SIG-M5 (cell line): ENCODE results near the gene TEAD4.

Experiments
- DNase-seq: peaks from one replicate; lab custom pipeline; 2025; lab: John Stamatoyannopoulos, UW

Gene TEAD4

GRCh38 chr12:2960996-2961616 lies 1.9 kb downstream of the TEAD4 start:
- DNase-seq = no peak

GRCh38 chr12:2961705-2962104 lies 2.5 kb downstream of the TEAD4 start:
- no peak for DNase-seq

GRCh38 chr12:2963154-2963759 lies 4.1 kb downstream of the TEAD4 start:
- no peak for DNase-seq

DNA sequence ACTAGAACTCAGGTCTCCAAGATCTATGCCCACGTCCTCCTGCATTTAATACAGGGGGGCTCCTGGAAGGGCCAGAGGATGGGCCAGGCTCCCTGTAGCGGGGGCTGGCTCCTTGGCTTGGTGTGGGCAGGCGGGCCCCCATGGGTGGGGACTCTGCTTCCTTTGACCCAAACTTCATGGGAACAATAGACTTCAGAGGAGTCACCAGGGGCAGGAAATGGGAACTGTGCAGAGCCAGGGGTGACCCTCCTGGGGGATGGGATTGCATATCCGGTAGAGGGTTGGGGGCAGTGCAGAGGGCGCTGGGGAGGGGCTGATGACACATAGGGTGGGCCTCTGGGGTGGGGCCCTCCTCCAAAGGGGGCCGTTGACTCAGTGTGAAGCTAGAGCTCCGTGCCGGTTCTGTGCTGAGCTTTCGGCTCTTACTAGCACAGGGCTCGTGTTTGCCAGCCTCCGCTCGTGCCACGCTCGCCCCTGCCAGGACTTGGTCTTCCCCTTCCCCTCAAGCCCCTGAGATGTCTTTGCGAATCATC lies 4.6 kb downstream of the TEAD4 start:
- DNase-seq = no peak

GRCh38 chr12:2967651-2968050 lies 8.5 kb downstream of the TEAD4 start:
- DNase-seq = no peak

DNA sequence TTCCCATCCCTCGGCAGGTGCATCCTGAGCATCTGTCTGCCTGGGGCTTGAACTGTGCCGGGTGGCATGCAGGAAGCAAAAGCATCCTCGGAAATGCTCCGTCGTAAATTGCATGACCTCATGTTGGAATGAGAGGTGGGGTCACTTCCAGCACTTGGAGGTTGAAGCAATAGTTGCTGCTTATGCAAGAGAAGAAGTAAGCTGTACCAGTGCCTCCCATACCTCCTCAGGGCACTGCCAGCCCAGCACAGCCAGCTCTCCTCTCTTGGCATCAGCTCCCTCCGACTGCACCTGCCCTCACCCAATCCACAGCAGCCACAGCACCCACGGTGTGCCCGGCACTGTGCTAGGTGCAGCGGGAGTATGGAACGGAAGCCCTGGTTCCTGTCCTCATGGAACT lies 11.5 kb downstream of the TEAD4 start:
- DNase-seq = no peak

DNA sequence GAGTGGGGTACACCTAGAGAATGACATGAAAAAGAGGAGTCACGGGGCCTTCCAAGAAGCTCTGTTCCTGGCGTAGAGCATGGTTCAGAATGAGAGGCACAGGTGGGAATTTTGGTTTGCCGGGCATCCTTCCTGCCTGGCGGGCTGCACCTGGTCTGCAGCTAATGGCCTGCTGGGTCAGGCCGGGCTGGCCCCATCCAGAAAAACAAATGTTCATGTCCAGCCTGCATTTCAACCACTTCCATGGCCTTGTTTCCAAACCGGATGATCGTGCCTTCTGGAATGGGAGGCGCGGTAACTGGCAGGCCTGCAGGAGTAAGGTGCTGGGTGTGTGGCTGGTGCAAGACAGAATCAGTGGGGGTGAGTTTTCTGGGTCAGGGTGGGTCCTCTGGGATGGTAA lies 14.4 kb downstream of the TEAD4 start:
- no peak for DNase-seq

DNA sequence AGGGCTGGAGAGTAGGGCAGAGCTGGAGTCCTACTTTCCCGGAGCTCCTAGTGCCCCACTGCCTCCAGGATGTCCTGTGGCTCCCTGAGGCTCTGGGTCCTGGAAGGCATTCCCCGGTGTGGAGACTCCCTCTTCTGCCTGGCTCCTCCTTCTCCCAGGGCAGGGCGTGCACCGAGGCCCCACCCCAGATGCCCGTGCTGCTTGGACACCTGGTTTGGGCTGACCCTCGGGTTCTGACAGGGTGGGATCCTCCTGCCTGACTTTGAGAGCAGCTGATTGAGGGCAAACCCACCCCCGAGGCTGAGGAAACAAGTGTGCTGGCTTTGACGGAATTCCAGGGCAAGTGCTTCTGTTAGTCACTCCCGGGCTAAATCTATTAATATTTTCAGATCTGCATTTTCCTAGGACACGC lies 15.4 kb downstream of the TEAD4 start:
- no peak for DNase-seq

DNA sequence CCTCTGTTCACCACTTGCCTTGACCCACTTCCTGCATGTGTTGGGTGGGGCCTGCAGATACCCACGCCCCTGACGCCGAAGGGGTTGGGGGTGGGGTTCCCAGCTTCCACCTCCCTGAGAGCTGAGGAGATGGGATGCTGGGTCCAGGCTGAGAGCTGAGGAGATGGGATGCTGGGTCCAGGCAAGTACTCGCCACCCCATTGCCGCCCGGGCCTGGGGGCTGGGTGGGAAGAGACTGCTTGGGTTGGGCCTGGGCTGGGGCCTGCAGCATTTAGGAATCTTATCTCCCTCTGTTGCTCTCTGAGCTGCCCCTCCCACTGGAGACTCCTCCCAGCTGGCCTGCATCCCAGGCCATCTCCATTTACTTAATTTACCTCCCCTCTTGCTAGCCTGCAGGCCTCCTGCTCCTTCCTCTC lies 17.4 kb downstream of the TEAD4 start:
- DNase-seq = no peak

GRCh38 chr12:2977776-2978175 lies 18.6 kb downstream of the TEAD4 start:
- no peak for DNase-seq

GRCh38 chr12:2979806-2980205 lies 20.6 kb downstream of the TEAD4 start:
- no peak for DNase-seq

- no peak for DNase-seq
Observed at GRCh38 chr12:2980630-2981029, 21.4 kb downstream of the TEAD4 start.

DNA sequence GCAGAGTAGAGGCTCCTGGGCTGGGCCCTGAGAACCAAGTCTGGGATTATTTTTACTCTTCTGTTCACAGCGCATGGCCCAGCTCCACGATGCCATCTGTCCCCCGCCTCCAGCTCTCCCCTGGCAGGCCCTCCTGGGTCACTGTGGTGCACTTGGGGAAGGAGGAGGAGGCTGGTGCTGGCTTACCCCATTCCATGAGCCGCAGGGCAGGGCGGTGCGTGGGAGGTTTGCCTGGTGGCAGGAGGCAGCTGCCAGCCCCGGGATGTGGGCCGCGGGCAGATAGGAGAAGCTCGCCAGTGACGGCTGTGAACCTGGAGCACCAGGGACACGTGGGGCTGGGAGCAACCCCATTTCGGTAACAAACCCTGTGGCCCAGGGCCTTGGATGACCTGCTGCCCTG lies 23.2 kb downstream of the TEAD4 start:
- DNase-seq = no peak

DNA sequence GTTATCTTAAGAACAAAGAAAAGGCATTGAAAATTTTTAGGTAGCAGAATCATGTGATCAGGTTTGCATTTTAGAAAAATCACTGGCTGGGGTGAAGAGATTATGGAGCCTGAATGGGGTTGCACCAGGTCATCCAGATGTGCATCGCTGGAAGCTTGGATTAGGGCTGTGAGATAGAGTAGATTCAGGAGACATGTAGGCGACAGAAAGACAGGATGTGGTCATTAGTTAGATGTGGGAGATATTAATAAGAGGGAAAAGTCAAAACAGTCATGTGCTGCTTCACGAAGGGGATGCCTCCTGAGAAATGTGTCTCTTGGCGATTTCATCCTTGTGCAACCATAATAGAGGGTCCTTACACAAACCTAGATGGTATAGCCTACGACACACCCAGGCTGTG lies 25.1 kb downstream of the TEAD4 start:
- DNase-seq = no peak

GRCh38 chr12:2984698-2985097 lies 25.5 kb downstream of the TEAD4 start:
- no peak for DNase-seq

GRCh38 chr12:2986876-2987275 lies 27.7 kb downstream of the TEAD4 start:
- DNase-seq = no peak

DNA sequence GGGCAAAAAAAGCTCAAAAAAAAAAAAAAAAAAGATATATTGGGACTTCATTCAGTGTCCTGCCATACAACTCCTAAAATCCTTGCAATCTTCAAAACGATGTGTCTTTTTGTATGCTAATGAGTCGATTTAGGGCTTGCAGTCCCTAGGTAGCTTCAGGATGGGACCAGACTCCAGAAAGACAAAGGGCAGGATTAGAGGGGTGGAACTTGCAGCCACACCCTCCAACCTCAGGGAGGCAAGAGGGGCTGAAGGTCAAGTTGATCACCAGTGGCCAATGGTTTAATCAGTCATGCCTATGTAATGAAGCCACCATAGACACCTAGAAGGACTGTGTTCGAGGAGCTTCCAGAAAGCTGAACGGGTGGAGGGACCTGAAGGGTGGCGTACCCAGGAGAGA lies 29.3 kb downstream of the TEAD4 start:
- no peak for DNase-seq

DNA sequence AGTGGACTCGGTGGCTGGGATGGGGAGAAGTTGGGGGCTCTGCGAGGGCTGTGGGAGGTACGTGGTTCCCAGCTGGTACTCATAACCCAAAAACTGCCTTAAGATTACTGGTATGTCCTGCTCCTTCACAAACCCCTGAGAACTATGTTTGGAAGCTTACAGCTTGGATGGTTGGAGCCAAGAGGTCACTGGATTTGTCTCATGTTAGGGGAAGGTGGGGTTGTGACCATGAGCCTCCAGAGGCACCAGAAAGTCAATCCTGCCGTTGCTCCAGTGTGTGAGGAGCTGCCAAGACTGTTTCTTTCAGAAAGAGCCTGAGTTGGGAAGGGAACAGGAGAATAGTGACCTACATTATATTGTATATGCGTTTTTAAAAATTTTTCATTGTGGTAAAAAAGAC lies 33.5 kb downstream of the TEAD4 start:
- DNase-seq = no peak

GRCh38 chr12:2997989-2998670 lies 38.9 kb downstream of the TEAD4 start:
- DNase-seq = no peak

DNA sequence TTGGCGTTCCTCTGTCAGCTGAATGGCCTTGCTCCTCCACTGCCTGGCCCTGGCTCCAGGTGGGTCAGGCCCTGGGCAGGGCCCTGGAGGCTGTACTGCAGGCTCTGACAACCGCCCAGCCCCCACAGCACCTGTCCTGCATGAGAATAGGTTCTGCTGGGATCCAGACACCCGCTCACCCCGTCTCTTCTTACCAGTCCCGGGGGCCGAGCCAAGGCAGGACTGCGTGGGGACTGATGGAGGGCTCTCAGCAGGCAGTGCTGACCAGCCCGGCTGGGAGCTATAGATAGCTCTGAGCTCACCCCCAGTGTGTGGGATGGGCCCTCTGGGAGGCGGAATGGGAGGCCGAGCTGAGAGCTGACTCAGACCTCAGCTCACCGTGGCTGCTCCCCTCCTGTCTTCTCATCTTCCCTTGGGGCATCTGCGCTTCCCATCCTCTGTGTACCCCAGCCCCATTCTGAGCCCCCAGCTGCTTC lies 39.6 kb downstream of the TEAD4 start:
- DNase-seq = no peak

GRCh38 chr12:2999265-2999841 lies 40.2 kb downstream of the TEAD4 start:
- DNase-seq = no peak

DNA sequence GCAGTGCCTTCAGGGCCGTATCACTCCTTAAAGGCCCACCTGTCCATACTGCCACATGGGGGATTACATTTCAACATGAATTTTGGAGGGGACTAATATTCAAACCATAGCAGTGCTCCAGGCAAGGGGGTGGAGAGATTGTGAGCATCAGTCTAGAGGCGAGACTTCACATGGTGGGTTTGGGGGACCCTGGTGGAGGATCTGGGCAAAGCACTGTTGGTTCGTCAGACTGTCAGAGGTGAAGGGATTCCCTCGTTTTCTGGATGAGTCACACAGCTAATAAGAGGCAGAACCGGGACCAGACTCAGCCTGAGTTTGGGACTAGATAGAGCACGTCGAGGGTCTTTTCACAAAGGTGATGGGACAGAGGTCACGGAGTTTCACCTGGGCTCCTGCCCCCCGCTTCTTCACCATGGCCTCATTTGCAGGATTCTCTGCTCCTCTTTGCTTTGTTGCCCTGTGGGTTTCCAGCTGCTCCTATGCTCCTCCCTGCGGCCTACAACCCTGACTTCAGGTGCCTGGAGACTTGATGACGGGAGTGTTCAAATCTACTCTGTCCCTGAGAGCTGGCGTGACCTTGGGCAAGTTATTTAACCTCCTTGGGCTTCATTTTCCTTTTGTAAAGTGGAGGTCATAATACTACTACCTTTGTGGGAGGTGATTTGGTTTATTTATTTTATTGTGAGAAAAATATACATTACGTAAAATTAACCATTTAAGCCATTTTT lies 41.5 kb downstream of the TEAD4 start:
- DNase-seq = no peak
